Stimulated activated CD4-positive, alpha-beta T cell treated with anti-CD3 and anti-CD28 coated beads, TNF-alpha, amount 100 ng/mL, for 1 hour (primary cell): ENCODE data around the gene RAB4A.
"Not testable (repeated sequence)": the region's sequence is repeated elsewhere in the genome, so short reads cannot be mapped to it uniquely, and the experiment has no call there.

ENCODE experiments used
- DNase-seq, 3 donors: peaks; one replicate each; pipeline ENCODE4 v3.0.0-alpha.2; 2020; ENCODE audit warnings: low read depth in 3 of 3, low spot score in 1 of 3

RAB4A gene

DNA sequence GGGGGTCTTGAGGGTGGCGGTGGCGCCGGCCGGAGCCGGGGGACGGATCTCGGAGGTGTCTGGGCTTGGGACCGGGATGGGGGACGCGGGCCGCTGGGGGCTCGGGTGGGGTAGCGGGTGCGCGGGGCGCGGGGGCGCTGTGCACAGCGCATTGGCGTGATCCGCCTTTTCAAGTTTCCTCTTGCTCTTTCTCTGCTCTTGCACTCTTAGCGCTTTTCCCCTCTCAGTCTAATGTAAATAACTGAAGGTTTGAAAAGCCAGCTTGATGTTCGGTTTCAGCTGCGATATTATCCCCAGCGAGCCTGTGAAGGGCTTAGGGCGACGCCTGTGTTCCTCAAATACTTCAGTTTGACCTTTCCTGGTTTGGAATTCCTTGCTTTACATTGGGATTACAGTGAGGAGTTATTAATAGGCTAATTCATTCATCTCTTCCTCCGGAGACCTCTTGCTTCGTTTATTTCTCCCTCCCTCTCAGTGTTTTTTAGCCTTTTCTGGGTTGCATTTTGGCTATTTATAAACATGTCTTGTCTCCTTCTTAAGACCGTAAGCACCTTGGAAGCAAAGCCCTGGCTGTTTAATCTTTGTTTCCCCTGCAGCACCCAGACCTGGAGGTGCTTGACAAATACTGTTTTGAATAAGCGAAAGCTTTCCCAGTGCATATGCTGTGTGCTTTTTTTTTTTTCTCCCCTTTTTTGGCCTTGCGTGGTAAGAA, 693 bp downstream of the RAB4A start:
- DNase-seq, result peak in 1 of 3 donors; percentile 14

DNA sequence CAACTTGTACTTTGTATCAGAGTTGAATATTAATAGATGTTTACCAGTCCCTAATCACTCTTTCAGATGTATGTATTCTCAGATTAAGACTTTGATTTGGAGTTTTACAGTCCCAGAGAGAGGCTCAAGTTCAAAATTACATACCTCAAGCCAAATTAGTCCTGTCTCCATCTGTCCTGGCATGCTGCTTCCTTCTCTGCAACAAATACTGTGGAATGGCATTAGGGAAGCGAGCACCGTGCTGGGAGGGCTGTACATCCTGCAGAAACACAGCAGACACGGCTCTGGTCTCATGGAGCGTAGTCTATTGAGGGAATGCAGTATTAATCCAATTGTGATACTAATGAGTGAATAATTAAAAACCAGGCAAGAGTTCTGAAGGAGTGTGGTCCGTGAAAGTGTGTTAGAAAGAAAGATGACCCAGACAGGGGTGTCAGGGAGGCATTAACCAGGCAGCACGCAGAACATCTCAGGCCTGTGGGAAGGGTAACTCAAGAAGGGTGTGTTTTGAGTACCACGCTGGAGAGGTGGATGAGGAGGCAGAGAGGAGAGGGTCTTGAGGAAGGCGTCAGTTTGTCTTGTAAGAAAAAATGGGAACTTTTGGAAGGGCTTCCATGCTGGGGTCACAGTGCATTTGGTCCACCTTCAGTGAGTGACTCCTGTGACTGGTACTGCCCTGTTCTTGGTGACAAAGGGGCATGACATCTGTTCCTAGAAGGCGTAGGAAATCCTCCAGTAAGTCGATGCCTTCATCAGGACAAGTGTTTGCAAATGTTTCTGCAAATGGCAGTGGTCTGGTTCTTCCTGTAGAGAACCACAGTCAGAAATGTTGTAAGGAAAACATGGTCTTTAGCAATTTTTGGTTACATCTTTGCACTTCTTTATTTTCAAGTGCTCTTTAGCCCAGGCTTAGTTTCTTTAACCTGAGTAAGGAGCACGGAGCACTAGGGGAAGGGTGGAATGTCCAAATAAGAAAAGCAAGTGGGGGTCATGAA, 1.6 kb downstream of the RAB4A start:
- DNase-seq, result no peak

DNA sequence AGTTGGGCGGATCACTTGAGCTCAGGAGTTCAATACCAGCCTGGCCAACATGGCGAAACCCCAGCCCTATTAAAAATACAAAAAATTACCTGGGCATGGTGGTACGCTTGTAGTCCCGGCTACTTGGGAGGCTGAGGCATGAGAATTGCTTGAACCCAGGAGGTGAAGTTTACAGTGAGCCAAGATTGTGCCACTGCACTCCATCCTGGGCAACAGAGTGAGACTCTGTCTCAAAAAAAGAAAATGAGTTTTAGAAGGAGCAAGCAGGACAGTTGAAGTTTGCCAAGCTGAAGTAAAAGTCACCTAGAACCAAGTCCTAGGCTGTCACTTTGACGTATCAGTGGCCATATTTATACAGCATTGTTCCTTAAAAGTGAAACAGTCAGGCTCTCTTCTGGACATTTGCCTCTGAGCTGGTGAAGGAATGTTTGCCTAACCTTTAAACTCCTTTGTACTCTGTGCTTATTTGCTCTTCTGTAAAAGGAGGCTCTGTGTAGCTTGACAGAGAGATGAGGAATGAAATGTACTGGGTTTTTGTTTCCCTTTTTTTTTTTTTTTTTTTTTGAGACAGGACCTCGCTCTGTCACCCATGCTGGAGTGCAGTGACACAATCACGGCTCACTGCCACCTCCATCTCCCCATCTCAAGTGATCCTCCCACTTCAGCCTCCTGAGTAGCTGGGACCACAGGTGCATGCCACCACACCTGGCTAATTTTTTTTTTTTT, 2.8 kb downstream of the RAB4A start:
- no peak for DNase-seq

DNA sequence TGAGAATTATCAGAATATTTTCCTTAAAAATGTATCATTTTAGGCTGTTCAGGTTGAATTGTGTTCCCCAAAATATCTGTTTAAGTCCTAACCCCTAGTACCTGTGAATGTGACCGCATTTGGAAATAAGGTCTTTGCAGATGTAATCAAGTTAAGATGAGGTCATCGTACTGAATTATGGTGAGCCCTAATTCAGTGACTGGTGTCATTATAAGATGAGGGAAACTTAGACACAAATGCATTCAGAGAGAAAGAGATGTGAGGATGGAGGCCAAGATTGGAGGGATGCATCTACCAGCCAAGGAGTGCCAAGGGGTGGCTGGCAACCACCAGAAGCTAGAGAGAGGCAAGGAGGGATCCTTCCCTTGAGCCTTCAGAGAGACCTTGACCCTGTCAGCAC, 4.1 kb downstream of the RAB4A start:
- DNase-seq, result no peak

DNA sequence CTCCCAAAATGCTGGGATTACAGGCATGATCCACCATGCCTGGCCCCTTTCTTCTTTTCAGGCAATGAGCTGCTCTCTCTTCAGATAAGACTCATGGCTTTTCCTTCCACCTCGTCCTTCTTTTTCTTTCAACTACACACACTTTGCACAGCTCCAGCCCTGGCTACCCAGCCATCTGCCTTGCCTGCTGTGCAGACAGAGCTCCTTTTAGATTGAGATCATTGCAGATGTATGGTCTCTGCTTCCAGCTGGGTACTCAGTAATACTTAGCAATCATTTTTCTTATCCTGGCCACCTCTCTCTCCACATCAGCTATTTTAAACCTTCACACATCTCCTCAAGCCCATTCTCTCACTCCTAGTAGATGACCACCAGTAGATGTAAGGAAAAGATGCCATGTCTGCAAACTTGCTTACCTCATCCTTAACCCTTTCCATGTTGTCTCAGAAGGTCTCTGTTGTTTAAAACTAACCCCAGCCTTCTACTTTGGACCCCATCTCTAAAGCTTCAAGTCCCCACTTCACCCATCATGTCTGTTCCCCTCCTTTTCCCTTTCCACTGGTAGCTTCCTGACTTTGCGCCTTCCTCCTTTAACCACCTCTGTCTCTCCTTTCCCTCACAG, 7.3 kb downstream of the RAB4A start:
- no peak for DNase-seq

DNA sequence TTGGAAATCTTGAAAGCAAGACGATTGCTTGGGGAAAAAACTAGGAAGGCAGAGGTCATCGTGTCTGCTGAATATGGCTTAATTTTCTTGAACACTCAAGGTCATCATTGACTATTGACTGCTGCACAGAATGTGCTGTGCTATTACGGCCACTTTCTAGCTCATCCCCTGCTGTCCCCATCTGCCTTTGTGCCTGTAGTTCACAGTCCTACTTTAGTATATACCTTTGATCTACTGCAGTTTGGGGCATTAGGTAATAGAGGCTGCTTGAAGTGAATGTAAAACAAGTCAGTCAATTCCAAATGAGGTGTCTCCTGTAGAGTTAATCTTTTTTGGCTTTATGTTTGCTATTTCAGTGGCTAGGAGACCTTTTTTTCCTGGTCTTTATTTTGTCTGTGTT, 8.3 kb downstream of the RAB4A start:
- DNase-seq, result no peak

DNA sequence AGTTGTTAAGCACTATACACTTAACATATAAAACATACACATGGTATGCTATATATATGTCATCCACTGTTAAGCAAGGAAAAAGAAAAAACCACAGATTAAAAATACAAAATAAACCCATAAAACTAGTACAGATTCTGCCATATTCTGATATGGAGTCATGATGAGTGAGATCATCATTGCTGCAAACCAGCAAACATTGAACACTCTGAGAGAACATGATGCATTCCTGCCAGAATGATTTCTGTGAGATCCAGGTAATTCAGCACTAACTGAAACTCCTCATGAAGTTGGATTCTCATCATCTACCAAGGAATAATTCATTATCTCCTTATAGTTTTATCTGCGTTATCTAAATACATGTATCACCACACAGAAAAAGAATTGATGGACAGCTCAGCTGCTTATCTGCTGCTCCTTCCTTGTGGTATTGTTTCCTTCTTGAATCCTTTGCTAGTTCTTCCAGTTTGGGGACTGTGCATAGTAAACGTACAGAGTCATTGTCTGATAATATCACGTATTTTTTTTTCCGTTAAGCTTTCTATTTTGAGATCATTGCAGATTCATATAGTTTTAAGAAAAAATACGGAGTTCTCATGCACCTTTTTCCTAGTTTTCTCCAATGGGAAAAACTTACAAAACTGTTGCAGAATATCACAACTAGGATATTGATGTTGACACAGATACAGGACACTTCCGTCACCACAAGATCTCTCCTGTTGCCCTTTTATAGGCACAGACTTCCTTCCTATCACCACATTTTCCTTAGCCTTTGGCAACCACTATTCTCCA, 9.3 kb downstream of the RAB4A start:
- DNase-seq, result no peak

DNA sequence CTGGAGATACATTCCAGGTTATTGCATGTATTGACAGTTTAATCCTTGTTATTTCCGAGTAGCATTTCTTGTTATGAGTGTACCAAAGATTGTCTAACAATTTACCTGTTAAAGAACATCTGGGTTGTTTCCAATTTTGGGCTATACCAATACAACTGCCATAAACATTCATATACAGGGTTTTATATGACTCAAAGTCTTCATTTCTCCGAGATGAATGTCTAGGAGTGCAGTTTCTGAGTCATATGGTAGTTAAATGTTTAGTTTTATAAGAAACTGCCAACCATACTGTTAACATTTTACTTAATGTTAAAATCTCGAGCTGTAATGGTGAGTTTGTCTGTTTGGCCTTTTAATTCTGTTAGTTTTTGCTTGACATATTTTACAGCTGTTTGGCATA, 10.0 kb downstream of the RAB4A start:
- no peak for DNase-seq

DNA sequence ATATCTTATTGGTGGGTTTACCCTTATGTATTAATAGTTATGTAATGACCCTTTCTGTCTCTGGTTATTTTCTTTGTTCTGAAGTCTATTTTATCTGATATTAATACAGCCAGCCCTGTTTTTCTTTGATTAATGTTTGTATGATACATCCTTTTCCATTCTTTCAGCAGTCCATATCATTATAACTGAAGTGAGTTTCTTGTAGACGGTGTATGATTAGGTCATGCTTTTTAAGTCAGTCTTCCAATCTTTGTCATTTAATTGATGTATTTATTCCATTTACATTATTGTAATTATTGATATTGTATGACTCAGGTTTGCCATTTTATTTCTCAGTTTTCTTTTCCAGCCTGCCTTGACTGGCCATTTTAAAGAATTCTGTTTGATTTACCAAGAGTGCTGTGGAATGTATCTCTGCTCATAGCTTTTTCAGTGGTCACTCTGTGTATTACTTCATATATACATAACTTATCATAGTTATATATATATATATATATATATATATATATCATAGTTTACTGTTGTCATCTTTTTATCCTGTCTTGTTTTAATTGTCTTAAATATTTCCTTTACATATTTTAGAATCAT, 10.5 kb downstream of the RAB4A start:
- DNase-seq, result no peak

DNA sequence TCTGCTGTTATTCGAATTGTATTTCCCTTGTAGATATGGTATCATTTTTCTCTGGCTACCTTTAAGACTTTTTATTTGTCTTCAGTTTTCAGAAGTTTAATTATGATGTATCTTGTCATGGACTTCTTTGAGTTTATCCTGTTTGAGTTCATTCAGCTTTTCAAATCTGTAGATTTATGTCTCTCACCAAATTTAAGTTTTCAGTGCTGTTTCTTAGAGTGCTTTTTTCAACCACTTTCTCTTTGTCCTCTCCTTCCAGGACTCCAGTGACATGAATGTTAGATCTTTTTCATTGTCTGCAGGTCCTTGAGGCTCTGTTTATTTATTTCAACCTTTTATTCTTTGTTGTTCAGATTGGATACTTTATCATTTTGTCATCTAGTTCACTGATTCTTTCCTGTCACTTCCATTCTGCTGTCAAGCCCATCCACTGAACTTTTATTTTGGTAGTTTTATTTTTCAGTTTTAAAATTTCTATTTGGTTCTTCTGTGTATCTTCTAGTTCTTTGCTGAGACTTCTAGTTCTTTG, 11.4 kb downstream of the RAB4A start:
- DNase-seq, result no peak

DNA sequence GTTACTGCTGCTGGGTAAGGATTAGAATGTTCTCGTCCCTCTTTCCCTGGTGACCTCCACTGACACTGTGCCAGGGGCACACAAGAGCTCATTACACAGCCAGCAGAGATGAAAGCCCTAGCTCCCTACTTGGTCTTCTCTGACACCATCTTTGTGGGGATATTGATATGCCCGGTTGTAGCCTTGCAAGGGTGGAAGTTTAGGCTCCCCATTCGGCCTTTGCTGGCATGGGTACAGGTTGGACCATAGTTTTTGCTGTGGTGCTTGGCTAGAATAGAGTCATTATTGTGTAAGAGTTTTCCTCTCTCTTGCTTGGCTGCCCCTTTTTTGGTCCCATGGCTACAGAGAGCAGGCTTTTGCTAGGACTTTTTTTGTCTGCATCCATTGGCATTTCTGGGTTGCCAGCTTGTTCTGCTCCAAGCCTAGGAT, 12.3 kb downstream of the RAB4A start:
- DNase-seq, result no peak

DNA sequence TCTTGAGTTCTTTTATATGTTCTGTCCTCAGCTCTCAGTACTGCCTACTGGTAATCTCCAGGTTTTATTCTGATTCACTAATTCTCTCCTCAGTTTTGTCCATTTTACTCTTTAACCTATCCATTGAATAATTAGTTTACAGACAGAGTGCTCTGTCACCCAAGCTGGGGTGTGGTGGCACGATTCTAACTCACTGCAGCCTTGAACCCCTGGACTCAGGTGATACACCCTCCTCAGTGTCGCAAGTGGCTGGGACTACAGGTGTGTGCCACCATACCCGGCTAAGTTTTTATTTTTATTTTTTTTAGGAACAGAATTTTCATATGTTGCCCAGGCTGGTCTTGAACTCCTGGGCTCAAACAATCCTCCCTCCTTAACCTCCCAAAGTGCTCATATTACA, 14.0 kb downstream of the RAB4A start:
- DNase-seq, result no peak

DNA sequence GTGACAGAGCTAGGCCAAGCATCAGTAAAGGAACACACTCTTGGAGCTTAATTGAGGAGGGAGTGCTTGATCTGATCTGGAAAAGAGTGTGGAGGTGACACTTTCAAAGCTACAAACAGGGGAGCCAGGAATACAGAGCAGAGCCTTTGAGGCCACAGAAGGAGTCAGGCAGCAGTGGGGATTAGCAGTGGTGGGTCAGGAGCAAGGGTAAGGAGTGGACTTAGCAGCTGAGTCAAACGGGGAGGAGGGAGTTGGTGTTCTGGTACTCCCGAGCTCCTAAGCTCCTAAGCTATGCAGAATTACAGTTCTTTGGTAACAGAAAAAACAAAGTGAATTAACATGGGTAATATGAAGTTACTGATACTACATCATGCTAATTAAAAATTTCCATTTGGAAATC, 14.5 kb downstream of the RAB4A start:
- no peak for DNase-seq

DNA sequence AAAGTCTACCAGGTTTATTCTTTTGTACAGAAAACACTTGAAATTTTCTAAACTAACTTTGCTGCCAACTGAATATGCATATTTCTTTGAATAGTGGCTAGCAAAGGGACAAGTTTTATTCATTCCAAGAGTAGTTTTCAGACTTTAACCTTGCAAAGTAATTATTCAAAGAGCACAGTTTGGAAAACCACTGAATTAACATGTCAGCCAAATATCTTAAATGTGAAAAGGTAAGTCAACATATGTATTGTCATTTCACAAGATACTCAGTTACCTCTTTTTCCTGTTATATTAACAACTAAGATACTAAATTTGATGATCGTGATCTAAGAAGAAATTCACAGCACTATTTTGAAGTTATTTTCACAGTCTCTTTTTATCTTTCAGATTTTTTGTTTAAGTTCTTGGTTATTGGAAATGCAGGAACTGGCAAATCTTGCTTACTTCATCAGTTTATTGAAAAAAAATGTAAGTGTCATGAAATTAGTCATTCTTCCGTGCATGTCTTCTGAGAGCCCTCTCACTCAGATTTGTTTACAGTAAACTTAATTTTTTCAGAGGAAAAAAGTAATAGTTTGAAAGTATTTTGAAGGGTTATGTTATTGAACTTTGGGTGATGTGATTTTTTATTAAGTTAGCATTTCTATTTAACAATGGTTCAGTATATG, 15.3 kb downstream of the RAB4A start:
- DNase-seq, result no peak

DNA sequence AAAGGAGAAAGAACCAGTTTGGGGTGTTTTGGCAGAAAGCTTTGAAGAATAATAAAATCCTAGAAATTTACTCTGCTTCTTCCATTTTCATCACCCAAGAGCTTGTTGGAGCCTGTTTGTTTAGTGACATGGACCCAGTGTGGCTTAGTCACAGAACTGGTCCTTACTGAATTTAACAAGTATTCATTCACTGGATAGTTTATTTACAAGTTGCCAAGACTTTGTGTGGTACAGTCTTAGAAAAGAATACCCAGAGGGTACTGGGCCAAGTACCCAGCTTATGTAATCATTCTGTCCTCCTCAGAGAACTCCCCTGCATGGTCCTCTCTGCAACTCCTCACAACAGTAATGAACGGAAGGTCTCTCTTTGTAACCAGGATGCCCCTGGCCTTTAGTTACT, 16.4 kb downstream of the RAB4A start:
- DNase-seq, result no peak

DNA sequence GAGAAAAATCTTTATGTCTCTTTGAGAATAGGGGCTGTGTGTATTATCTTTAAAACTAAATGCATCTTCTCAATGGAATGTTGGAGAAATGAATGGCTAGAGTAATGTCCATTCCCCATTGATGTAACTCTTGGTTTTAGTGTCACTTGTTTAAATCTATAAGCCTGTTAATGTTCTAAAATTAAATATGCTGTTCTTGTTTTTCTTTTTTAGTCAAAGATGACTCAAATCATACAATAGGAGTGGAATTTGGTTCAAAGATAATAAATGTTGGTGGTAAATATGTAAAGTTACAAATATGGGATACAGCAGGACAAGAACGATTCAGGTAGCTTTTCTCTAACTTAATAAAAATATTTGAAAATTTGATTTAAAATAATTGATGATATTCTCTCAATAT, 17.6 kb downstream of the RAB4A start:
- DNase-seq, result no peak

DNA sequence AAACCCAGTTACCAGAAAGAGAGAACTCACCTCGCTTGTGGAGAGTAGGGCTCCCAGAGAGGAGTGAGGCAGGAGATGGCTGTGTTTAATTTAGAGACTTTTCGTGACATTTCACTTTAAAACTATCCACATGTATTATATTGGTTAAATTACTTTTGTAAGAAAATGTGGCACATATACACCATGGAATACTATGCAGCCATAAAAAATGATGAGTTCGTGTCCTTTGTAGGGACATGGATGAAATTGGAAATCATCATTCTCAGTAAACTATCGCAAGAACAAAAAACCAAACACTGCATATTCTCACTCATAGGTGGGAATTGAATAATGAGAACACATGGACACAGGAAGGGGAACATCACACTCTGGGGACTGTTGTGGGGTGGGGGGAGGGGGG, 20.8 kb downstream of the RAB4A start:
- not testable (repeated sequence) for DNase-seq

DNA sequence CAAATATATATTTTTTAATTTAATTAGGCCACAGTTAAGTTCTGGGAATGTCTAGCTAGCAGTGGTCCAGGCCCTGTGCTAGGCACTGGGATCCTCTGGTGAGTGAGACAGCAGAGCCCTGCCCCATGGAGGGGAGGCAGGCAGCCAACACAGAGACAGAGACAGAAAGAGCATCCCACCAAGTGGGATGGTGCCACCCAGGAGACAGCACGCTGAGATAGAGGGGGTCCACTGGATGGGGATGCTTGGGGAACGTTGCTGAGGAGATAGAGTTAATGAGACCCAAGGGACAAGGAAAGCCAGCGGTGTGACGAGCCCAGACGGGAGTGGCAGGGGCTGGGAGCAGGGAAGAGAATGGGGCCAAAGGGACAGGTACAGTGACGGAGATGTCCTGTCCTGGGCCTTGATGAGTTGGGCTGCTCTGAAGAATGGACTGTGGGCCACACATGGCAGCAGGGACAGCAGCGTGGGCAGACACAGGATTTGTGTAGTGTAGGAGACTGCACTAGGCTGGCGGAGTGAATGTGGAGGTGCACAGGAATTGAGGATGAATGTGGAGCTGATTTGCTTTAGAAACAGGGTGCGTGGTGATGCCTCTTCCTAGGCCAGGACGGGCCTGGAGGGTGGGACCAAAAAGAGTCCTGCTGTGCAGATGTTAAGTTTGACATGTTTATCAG, 22.8 kb downstream of the RAB4A start:
- no peak for DNase-seq

DNA sequence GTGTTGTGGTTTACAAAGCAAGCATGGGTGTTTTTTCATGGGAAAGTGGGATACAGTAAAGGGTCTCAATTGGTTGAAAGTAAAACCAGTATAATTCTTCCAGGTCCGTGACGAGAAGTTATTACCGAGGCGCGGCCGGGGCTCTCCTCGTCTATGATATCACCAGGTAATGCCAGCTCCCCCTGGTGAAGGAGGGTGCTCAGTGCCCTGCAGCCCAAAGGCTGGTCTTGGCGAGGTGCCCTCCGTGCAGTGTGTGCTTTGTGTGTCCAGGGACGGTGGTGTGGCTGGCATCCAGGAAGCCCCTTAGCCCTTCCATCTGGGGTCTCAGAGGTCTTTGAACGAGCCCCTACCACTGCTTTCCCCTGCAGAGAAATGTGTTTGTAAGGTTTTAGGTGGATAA, 24.8 kb downstream of the RAB4A start:
- no peak for DNase-seq
